GM18867 (cell line): ENCODE data around the gene SPINT3.

ENCODE experiments used
- ATAC-seq: cut with Tn5 transposase; IDR thresholded peaks from one replicate; pipeline ENCODE4 v1.9.1; 2021; ENCODE audit warnings: mild to moderate bottlenecking, moderate library complexity; ENCODE audit not compliant: unreplicated experiment

SPINT3 gene, protein sequence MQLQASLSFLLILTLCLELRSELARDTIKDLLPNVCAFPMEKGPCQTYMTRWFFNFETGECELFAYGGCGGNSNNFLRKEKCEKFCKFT

GRCh38 chr20:45515147-45515913 is at the start of gene SPINT3:
TSS of gene SPINT3 (minus strand) at chr20:45515622. CDS start at chr20:45515608, 14 bp downstream.
- no peak for ATAC-seq

GRCh38 chr20:45564760-45565276 is 49.4 kb upstream of the SPINT3 start:
- ATAC-seq = no peak

GRCh38 chr20:45555198-45555597 is 39.8 kb upstream of the SPINT3 start:
- no peak for ATAC-seq

- no peak for ATAC-seq
These were observed 37.0 kb upstream of the SPINT3 start for GRCh38 chr20:45552456-45552855.

GRCh38 chr20:45550765-45551164 is 35.3 kb upstream of the SPINT3 start:
- no peak for ATAC-seq

GRCh38 chr20:45548410-45548809 is 33.0 kb upstream of the SPINT3 start:
- no peak for ATAC-seq

- no peak for ATAC-seq
These were observed 31.9 kb upstream of the SPINT3 start, which contains the start of gene EPPIN for GRCh38 chr20:45547206-45547770. TSS of gene EPPIN (minus strand) at chr20:45547401. CDS start at chr20:45547357, 44 bp downstream.

DNA sequence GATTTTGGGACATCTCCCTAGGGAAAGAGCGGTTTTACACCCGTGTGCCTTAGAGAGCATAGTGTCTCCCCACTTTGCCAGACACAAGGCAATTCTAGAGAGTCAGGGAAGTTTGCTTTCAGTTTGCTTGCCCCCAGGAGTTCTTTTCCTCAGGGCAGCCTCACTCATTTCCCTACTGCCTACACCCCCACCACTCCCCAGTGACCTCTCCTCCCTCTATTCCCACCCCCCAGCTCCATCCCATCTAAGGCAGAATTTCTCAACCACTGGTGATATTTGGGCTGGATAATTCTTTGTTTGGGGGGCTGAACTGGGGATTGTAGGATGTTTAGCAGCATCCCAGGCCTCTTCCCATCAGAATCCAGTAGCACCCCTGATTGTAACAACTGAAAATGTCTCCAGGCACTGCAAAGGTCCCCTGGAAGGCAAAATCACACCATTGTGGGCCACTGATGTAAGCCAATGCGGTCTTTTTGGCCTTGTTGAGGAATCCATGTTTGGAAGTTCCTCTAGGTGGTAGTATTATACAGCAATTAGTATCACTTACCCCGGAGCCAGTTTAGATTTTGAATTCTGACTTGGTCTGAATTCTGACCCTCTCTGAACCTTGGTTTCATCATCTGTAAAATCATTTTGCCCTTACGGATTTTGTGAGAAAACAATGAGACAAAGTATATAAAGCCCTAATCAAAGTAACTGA is 30.5 kb upstream of the SPINT3 start:
- ATAC-seq = no peak

DNA sequence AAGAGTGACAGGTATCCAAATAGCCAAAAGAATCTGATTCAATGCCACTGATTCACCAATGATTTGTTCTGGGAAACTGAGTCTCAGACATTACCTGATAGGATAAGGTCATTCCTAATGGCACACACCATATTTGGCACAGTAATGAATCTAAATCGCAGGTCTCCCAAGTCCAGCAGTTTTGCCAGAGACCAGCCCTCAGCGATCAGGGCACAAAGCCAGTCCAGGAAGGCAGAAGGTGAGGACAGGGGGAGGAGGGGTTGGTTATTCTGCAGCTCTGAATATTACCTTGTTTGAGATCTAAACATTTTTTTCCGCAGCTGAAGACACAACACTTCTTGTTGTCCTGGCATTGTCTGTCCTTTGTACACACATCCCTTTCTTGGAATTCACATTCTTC is 29.9 kb upstream of the SPINT3 start:
- no peak for ATAC-seq

- ATAC-seq = no peak
These were observed 24.0 kb upstream of the SPINT3 start, which contains the start of gene WFDC6 for GRCh38 chr20:45539382-45539781. TSS of gene WFDC6 (minus strand) at chr20:45539482. CDS start at chr20:45539407, 75 bp downstream.

GRCh38 chr20:45538209-45538799 is 22.9 kb upstream of the SPINT3 start:
- ATAC-seq = no peak

DNA sequence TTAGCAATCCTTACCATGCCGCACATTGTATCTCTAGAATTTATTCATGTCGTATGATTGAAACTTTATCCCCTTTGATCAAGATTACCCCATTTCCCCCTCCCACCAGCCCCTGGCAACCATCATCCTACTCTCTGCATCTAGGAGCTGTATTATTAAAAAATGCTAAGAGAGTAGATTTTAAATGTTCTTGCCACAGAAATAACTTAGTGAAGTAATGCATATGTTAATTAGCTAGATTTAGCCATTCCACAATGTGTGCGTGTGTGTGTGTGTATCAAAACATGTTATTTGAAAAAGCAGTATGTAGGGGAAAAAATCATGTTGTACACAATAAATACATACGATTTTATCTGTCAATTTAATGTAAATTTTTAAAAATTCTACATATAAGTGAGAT is 11.9 kb upstream of the SPINT3 start:
- no peak for ATAC-seq

DNA sequence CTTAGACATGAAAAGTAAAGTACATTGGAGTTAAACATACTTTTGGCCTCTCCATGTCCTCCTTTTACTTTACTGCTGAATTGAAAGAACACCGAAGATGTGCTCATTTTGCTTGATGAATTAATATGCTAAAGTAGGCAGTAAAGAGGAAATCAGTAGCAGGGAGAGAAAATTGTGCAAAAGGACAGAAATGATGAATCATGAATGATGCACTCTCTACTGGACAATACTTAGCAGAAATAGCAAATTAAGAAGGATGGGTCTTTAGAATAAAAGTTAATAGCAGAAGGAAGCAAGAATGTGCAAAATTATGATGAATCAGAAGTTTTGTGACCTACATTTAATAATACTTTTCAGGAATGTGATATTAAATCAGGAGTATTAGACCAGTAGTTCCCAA is 8.4 kb upstream of the SPINT3 start:
- no peak for ATAC-seq

- no peak for ATAC-seq
These were observed 2.9 kb upstream of the SPINT3 start for GRCh38 chr20:45518282-45518681.

GRCh38 chr20:45510242-45510862 is 5.1 kb downstream of the SPINT3 start:
- ATAC-seq = no peak

- ATAC-seq = no peak
These were observed 6.3 kb downstream of the SPINT3 start for GRCh38 chr20:45509091-45509490.

- no peak for ATAC-seq
These were observed 7.1 kb downstream of the SPINT3 start for GRCh38 chr20:45508068-45508886.

DNA sequence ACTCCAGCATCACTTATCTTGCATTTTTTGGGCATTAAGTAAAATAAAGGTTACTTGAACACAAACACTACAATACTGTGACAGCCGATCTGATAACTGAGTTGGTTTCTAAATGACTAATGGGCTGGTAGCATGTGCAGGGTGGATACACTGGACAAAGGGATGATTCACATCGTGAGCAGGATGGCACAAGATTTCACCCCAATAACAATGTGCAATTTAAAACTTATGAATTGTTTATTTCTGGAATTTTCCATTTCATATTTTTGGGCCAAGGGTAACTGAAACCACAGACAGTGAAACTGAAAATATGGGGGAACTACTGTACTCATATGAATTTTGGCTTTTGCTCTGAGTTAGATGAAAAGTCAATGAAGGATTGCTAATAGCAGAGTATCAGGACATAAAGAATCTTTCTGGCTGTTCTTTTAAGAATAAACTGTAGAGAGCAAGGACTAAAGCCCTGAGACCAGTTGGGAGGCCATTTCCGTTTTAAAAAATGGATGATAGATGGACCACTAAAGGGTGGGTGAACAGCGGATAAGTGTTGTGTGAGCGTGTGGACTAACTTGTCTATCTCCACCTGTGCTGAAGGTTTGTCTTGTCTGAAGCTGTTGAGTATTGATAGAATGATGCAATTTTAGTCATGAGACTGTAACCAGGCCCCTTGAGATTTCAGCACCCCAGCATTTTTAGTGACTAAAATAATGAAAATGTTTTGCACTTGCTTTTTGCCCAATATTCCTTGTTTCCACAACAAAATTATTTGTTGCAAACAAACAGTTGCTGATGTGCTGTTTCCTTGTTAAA is 8.2 kb downstream of the SPINT3 start:
- no peak for ATAC-seq

DNA sequence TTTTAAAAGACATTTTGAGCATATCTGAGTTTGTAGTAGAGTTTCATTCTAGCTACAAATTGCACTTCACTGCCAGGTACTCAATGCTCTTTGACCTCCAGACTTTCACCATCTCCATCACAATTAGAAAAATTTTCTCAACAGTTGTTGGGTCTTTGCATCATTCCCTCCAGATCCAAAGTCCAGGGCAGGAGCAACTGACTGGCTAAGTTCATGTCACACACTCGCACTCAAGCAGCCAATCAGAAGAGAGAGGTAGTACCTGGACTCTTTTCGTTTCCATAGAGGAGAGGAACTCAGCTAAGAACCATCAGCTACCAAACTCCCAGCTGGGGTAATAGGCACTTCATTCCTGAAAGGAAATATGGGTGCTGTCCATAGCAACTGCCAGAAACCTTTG is 9.0 kb downstream of the SPINT3 start:
- ATAC-seq = no peak
